Esophagus muscularis mucosa (tissue), 4 donors: ENCODE data around the gene DYNC1I1. TPM values are rescaled to one million over a fixed set of nuclear protein-coding genes. Genes with fewer than 3 reads are reported as not detected.

Source experiments
- DNase-seq: peaks from one replicate; pipeline ENCODE4 v3.0.0-alpha.2; 2017; ENCODE audit errors: extremely low spot score
- H3K27ac ChIP-seq, 4 donors: fragments of 200-600 bp; sonication (generic); replicated peaks in 1 of 4; 1 replicate in 3 of 4; 2 replicates in 1 of 4; pipeline ENCODE4 v1.5.1; 2016 to 2019; ENCODE audit warnings: mild to moderate bottlenecking in 1 of 4
- H3K27me3 ChIP-seq, 4 donors: fragments of 200-600 bp; sonication (generic); one replicate each; pipeline versions ENCODE4 v1.5.1 to v1.6.0; 2016 to 2019
- H3K36me3 ChIP-seq, 4 donors: fragments of 200-600 bp; sonication (generic); one replicate each; pipeline ENCODE4 v1.5.1; 2016 to 2019
- H3K4me1 ChIP-seq, 4 donors: fragments of 200-600 bp; sonication (generic); one replicate each; pipeline ENCODE4 v1.5.1; 2016 to 2019
- H3K4me3 ChIP-seq, 4 donors: fragments of 200-600 bp; sonication (generic); 1 replicate in 2 of 4; 2 replicates in 2 of 4; pipeline ENCODE4 v1.5.1; 2016 to 2019; ENCODE audit warnings: mild to moderate bottlenecking in 4 of 4, moderate library complexity in 1 of 4
- H3K9me3 ChIP-seq, 4 donors: fragments of 200-600 bp; sonication (generic); 1 replicate in 3 of 4; 2 replicates in 1 of 4; pipeline ENCODE4 v1.5.1; 2016 to 2019
- CTCF ChIP-seq, 3 experiments: fragments of 200-600 bp in 2 of 3; fragments of 450-650 bp in 1 of 3; sonication (generic) in 2 of 3; IDR thresholded peaks; one replicate each; pipeline ENCODE4 v1.5.1; 2017 to 2019; ENCODE audit warnings: antibody characterized with exemption in 3 of 3, mild to moderate bottlenecking in 2 of 3, moderate library complexity in 1 of 3
- EP300 ChIP-seq: sonication (generic); formaldehyde crosslinking; IDR thresholded peaks from one replicate; pipeline ENCODE4 v1.6.1; 2017; ENCODE audit warnings: antibody characterized with exemption
- POLR2A ChIP-seq: fragments of 450-650 bp; IDR thresholded peaks from one replicate; pipeline ENCODE4 v1.6.1; 2017; ENCODE audit warnings: antibody characterized with exemption, moderate library complexity, mild to moderate bottlenecking, low read depth
- POLR2AphosphoS5 ChIP-seq, 2 donors: sonication (generic); formaldehyde crosslinking; IDR thresholded peaks; one replicate each; pipeline ENCODE4 v1.6.1; 2017; ENCODE audit warnings: antibody characterized with exemption in 2 of 2
- WGBS: methylation state at CpG from one replicate; pipeline ENCODE4 v1.1.5; 2018; 5-methylcytosine and 5-hydroxymethylcytosine counted together
- intact Hi-C: fragments of 100-400 bp; cut with DNase I; formaldehyde crosslinking; loops from one replicate; pipeline ENCODE4 v1.15.1; 2023
- total RNA-seq, 4 donors: library from RNA; depleted of rRNA; stranded (reverse); fragments of >200 nt; gene quantifications; one replicate each; pipeline versions ENCODE4 v1.1.0 to v1.2.1, GENCODE V29; 2016

DYNC1I1 gene
- total RNA-seq, 4 donors from 2014 or later = 8.7 to 16.4 (median 12.3) TPM

- Histone ChIP-seq H3K27me3 (no peaks in the 10 kb centered on the region), H3K4me3 (no peak overlapping the region)
- intact Hi-C loops = no loop called here
These were observed 341.8 kb downstream of the DYNC1I1 start for GRCh38 chr7:96114190-96114589.

GRCh38 chr7:96116173-96116572 is 343.8 kb downstream of the DYNC1I1 start:
- no peak for DNase-seq
- H3K4me3 ChIP-seq = no peak overlapping the region
- no peaks in the 10 kb centered on the region for H3K27me3 ChIP-seq
- intact Hi-C loops = no loop called here
- TF ChIP-seq CTCF (IDR thresholded peaks at IDR 0.05) (no peak), POLR2A (no peak), EP300 (no peak), POLR2AphosphoS5 (IDR thresholded peaks at IDR 0.05) (no peak)
- peaks cover 3 to 19% (median 11%) of the 10 kb centered on the region in 4 donors for H3K36me3 ChIP-seq
- no peaks in the 10 kb centered on the region for H3K9me3 ChIP-seq
- WGBS = 97% methylated on average over 7 of the region's 7 CpGs
- no peak overlapping the region for H3K27ac ChIP-seq
- H3K4me1 ChIP-seq = peaks cover 0 to 6% (median 2%) of the 10 kb centered on the region in 4 donors

More at GRCh38 chr7:96114190-96114589, 341.8 kb downstream of the DYNC1I1 start:
- DNase-seq = no peak
- Histone ChIP-seq H3K4me1 (no peaks in the 10 kb centered on the region), H3K36me3 (no peaks in the 10 kb centered on the region), H3K27ac (no peak overlapping the region), H3K9me3 (no peaks in the 10 kb centered on the region)
- TF ChIP-seq CTCF (IDR thresholded peaks at IDR 0.05) = no peak
- no peak for TF ChIP-seq EP300
- no peak for TF ChIP-seq POLR2AphosphoS5 (IDR thresholded peaks at IDR 0.05)
- no peak for TF ChIP-seq POLR2A
- WGBS = 86% methylated on average over 7 of the region's 7 CpGs

GRCh38 chr7:96118449-96119001 is 346.2 kb downstream of the DYNC1I1 start:
- no peak overlapping the region for H3K27ac ChIP-seq
- H3K36me3 ChIP-seq = peaks cover 7 to 37% (median 23%) of the 10 kb centered on the region in 4 donors
- DNase-seq = no peak
- H3K4me1 ChIP-seq = peaks cover 0 to 6% (median 3%) of the 10 kb centered on the region in 4 donors
- no peak overlapping the region for H3K4me3 ChIP-seq
- intact Hi-C loops = no loop called here
- 67% methylated on average over 13 of the region's 13 CpGs for WGBS
- H3K9me3 ChIP-seq = no peaks in the 10 kb centered on the region
- no peaks in the 10 kb centered on the region for H3K27me3 ChIP-seq
- no peak for TF ChIP-seq CTCF (IDR thresholded peaks at IDR 0.05)

GRCh38 chr7:96120445-96121225 is 348.3 kb downstream of the DYNC1I1 start:
- TF ChIP-seq EP300 = no peak
- TF ChIP-seq POLR2AphosphoS5 (IDR thresholded peaks at IDR 0.05) = no peak
- no peak for TF ChIP-seq POLR2A
- TF ChIP-seq CTCF (IDR thresholded peaks at IDR 0.05) = no peak
- Histone ChIP-seq H3K27ac (no peak overlapping the region), H3K4me3 (no peak overlapping the region), H3K4me1 (peaks cover 0 to 6% (median 3%) of the 10 kb centered on the region in 4 donors), H3K27me3 (no peaks in the 10 kb centered on the region), H3K9me3 (no peaks in the 10 kb centered on the region), H3K36me3 (peaks cover 7 to 44% (median 24%) of the 10 kb centered on the region in 4 donors)
- WGBS = 63% methylated on average over 2 of the region's 2 CpGs
- no peak for DNase-seq
- intact Hi-C loops = no loop called here
